Fibroblast of pulmonary artery (primary cell): ENCODE measurements around the gene RNF180.
"Not testable (repeated sequence)": the region's sequence is repeated elsewhere in the genome, so short reads cannot be mapped to it uniquely, and the experiment has no call there.

Experiments used
- DNase-seq: peaks from one replicate; pipeline ENCODE4 v3.0.0-alpha.2; 2010; ENCODE audit warnings: low read depth
- H3K4me3 ChIP-seq: replicated peaks from 2 replicates; pipeline ENCODE4 v1.5.1; 2011; ENCODE audit warnings: low read depth, mild to moderate bottlenecking, control low read depth, low read length, moderate library complexity
- CTCF ChIP-seq: IDR thresholded peaks from 2 replicates; pipeline ENCODE4 v1.5.1; 2011; ENCODE audit warnings: mild to moderate bottlenecking, control low read depth, low read length, inconsistent platforms; ENCODE audit errors: missing control alignments

Gene RNF180

GRCh38 chr5:64347309-64347708 lies 181.7 kb downstream of the RNF180 start:
- no peak for TF ChIP-seq CTCF
- no peak overlapping the region for H3K4me3 ChIP-seq
- peak; percentile 6 for DNase-seq

DNA sequence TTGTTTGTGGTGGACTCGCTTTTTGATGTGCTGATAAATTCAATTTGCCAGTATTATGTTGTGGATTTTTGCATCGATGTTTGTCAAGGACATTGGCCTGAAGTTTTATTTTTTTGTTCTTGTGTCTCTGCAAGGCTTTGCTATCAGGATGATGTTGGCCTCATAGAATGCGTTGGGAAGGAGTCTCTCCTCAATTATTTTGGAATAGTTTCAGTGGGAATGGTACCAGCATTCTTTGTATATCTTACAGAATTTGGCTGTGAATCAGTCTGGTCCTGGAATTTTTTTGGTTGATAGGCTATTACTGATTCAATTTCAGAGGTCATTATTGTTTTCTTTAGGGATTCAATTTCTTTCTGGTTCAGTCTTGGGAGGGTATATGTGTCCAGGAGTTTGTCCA lies 198.8 kb downstream of the RNF180 start:
- no peak overlapping the region for H3K4me3 ChIP-seq
- no peak for DNase-seq
- TF ChIP-seq CTCF: no peak

GRCh38 chr5:64384765-64385164 lies 219.1 kb downstream of the RNF180 start:
- DNase-seq: peak; percentile 36
- no peak overlapping the region for H3K4me3 ChIP-seq
- TF ChIP-seq CTCF: peak; percentile 33

DNA sequence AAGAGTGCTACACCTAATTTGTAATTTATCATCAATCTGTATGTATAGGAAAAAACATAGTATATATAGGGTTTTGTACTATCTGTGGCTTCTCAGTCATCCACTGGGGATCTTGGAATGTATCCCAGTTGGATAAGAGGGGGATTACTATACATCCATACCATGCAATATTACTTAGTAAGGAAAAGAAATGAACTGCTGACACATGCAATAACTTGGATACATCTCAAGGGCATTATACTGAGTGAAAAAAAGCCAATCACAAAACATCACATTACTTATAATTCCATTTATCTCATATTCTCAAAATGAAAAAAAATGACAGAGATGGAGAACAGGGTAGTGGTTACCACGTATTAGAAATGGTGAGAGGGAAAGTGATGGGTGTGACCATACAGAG lies 231.9 kb downstream of the RNF180 start:
- H3K4me3 ChIP-seq: no peak overlapping the region
- DNase-seq: no peak
- no peak for TF ChIP-seq CTCF

DNA sequence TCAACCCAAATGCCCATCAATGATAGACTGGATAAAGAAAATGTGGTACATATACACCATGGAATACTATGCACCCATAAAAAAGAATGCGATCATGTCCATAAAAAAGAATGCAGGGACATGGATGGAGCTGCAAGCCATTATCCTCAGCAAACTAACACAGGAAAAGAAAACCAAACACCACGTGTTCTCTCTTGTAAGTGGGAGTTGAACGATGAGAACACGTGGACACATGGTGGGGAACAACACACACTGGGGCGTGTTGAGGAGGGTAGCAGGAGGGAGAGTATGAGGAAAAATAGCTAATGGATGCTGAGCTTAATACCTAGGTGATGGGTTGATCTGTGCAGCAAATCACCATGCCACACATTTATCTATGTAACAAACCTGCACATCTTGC lies 233.1 kb downstream of the RNF180 start:
- H3K4me3 ChIP-seq, DNase-seq: not testable (repeated sequence)

- not testable (repeated sequence) for DNase-seq, H3K4me3 ChIP-seq
Observed at GRCh38 chr5:64407103-64407825, 241.6 kb downstream of the RNF180 start.

- no peak for TF ChIP-seq CTCF
- no peak for DNase-seq
- H3K4me3 ChIP-seq: no peak overlapping the region
Observed at GRCh38 chr5:64417390-64417789, 251.7 kb downstream of the RNF180 start.

DNA sequence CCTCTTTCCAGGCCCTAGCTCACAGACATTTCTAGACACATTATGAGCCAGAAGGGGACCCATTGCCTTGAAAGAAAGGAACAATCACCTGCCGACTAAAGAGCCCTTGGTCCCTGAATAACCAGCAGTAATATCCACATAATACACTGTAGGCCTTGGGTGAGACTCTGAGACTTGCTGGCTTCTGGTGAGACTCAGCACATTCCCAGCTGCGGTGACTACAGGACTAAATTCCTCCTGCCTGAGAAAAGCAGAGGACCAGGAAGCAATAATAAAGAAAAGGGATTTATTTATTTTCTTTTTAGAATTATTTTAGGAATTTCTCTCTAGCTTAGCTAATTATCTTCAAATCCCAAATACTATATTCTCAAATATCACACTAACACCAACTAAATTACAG lies 252.4 kb downstream of the RNF180 start:
- DNase-seq: no peak
- H3K4me3 ChIP-seq: no peak overlapping the region
- TF ChIP-seq CTCF: no peak
